CD8-positive, alpha-beta memory T cell (primary cell): ENCODE measurements around the gene ELAVL4. TPM values are rescaled to one million over a fixed set of nuclear protein-coding genes. Genes with fewer than 3 reads are reported as not detected.

Experiments used
- CTCF ChIA-PET: fragments of 350-600 bp; sonication (Branson Sonifier 250); formaldehyde crosslinking; loops from one replicate; lab custom pipeline; 2021; ENCODE audit warnings: antibody characterized with exemption; lab: Charles Lee
- POLR2A ChIA-PET: fragments of 350-600 bp; sonication (Branson Sonifier 250); formaldehyde crosslinking; loops from one replicate; lab custom pipeline; 2021; ENCODE audit warnings: antibody characterized with exemption; lab: Charles Lee
- DNase-seq, 5 donors: peaks; one replicate each; pipeline versions ENCODE4 v3.0.0 to v3.0.0-alpha.2; 2020 to 2022; ENCODE audit warnings: mixed read lengths in 1 of 5
- H3K27ac ChIP-seq: one replicate; pipeline ENCODE4 v1.7.0; 2013; ENCODE audit warnings: low read depth, mild to moderate bottlenecking, low read length, moderate library complexity
- H3K27me3 ChIP-seq: 2 replicates; pipeline ENCODE4 v1.7.0; 2013; ENCODE audit warnings: low read length, mild to moderate bottlenecking; ENCODE audit not compliant: insufficient read depth, poor library complexity, severe bottlenecking
- H3K36me3 ChIP-seq: 2 replicates; pipeline ENCODE4 v1.7.0; 2013; ENCODE audit warnings: mild to moderate bottlenecking, low read length, moderate library complexity; ENCODE audit not compliant: insufficient read depth
- H3K4me1 ChIP-seq: 2 replicates; pipeline ENCODE4 v1.7.0; 2013; ENCODE audit warnings: mild to moderate bottlenecking, low read length, moderate library complexity; ENCODE audit not compliant: insufficient read depth
- H3K4me3 ChIP-seq: 2 replicates; pipeline ENCODE4 v1.7.0; 2013; ENCODE audit warnings: mild to moderate bottlenecking, low read length
- H3K9me3 ChIP-seq: 2 replicates; pipeline ENCODE4 v1.7.0; 2013; ENCODE audit warnings: mild to moderate bottlenecking, low read length
- H3K27ac Mint-ChIP-seq, 8 donors: one replicate each; pipeline ENCODE4 v1.8.0; 2020 to 2021; ENCODE audit warnings: mixed read lengths in 8 of 8, mild to moderate bottlenecking in 6 of 8, inconsistent platforms in 3 of 8, moderate library complexity in 3 of 8
- H3K27me3 Mint-ChIP-seq, 2 donors: one replicate each; pipeline ENCODE4 v1.8.0; 2020 to 2021; ENCODE audit warnings: mixed read lengths in 2 of 2, mild to moderate bottlenecking in 1 of 2, moderate library complexity in 1 of 2
- H3K36me3 Mint-ChIP-seq, 3 donors: one replicate each; pipeline ENCODE4 v1.8.0; 2020 to 2021; ENCODE audit warnings: mixed read lengths in 3 of 3, inconsistent platforms in 1 of 3, mild to moderate bottlenecking in 1 of 3
- H3K4me1 Mint-ChIP-seq, 3 donors: one replicate each; pipeline ENCODE4 v1.8.0; 2020 to 2021; ENCODE audit warnings: mixed read lengths in 3 of 3, inconsistent platforms in 1 of 3, mild to moderate bottlenecking in 1 of 3
- H3K4me3 Mint-ChIP-seq, 7 donors: one replicate each; pipeline ENCODE4 v1.8.0; 2020 to 2021; ENCODE audit warnings: mixed read lengths in 7 of 7, mild to moderate bottlenecking in 6 of 7, moderate library complexity in 4 of 7, inconsistent platforms in 2 of 7
- H3K9me3 Mint-ChIP-seq, 5 donors: one replicate each; pipeline ENCODE4 v1.8.0; 2020 to 2022; ENCODE audit warnings: mixed read lengths in 5 of 5, mild to moderate bottlenecking in 3 of 5, moderate library complexity in 2 of 5, inconsistent platforms in 1 of 5
- polyA plus RNA-seq: library from polyadenylated mRNA; unstranded; fragments of 300-500 nt; fragmentation: Illumina TruSeq; gene quantifications from one replicate; pipeline ENCODE4 v1.2.3, GENCODE V29; 2021
- total RNA-seq, 2 experiments: library from RNA; stranded (reverse); gene quantifications; one replicate each; pipeline ENCODE4 v1.2.3, GENCODE V29; 2021

Gene ELAVL4
- total and polyA plus RNA-seq, 3 experiments from 2014 or later, result 0.10 TPM; not detected in 2

GRCh38 chr1:50195205-50195604 lies 86.5 kb downstream of the ELAVL4 start:
- CTCF ChIA-PET, result no interaction called here
- H3K4me1 ChIP-seq, result no peaks in the 10 kb centered on the region
- no peak overlapping the region for H3K27ac ChIP-seq
- H3K27me3 Mint-ChIP-seq, result peaks cover 9 to 26% of the 10 kb centered on the region in 2 donors
- H3K9me3 Mint-ChIP-seq, result no peaks in the 10 kb centered on the region
- H3K4me3 ChIP-seq, result no peak overlapping the region
- DNase-seq, result no peak
- no peaks in the 10 kb centered on the region for H3K9me3 ChIP-seq
- H3K36me3 Mint-ChIP-seq, result no peaks in the 10 kb centered on the region
- H3K27me3 ChIP-seq, result no peaks in the 10 kb centered on the region
- no peak overlapping the region for H3K27ac Mint-ChIP-seq
- POLR2A ChIA-PET, result no interaction called here
- no peaks in the 10 kb centered on the region for H3K4me1 Mint-ChIP-seq
- H3K36me3 ChIP-seq, result no peaks in the 10 kb centered on the region
- no peak overlapping the region for H3K4me3 Mint-ChIP-seq

- Histone ChIP-seq H3K27ac (no peak overlapping the region), H3K9me3 (no peaks in the 10 kb centered on the region), H3K4me3 (no peak overlapping the region), H3K27me3 (no peaks in the 10 kb centered on the region), H3K4me1 (no peaks in the 10 kb centered on the region), H3K36me3 (no peaks in the 10 kb centered on the region)
- Mint-ChIP-seq H3K4me3 (no peak overlapping the region), H3K27me3 (peaks cover 9 to 26% of the 10 kb centered on the region in 2 donors), H3K4me1 (no peaks in the 10 kb centered on the region), H3K36me3 (no peaks in the 10 kb centered on the region), H3K9me3 (no peaks in the 10 kb centered on the region), H3K27ac (no peak overlapping the region)
- CTCF ChIA-PET, result no interaction called here
- DNase-seq, result no peak
- POLR2A ChIA-PET, result no interaction called here
Observed at GRCh38 chr1:50196081-50196480, 87.4 kb downstream of the ELAVL4 start.

- POLR2A ChIA-PET, result no interaction called here
- CTCF ChIA-PET, result no interaction called here
Observed at GRCh38 chr1:50197216-50197615, 88.5 kb downstream of the ELAVL4 start.

GRCh38 chr1:50208315-50208714 lies 99.6 kb downstream of the ELAVL4 start:
- POLR2A ChIA-PET, result no interaction called here
- Mint-ChIP-seq H3K4me1 (no peaks in the 10 kb centered on the region), H3K36me3 (no peaks in the 10 kb centered on the region), H3K27ac (no peak overlapping the region), H3K4me3 (no peak overlapping the region), H3K27me3 (peaks cover 3 to 8% of the 10 kb centered on the region in 2 donors), H3K9me3 (no peaks in the 10 kb centered on the region)
- no peak overlapping the region for H3K27ac ChIP-seq
- H3K4me3 ChIP-seq, result no peak overlapping the region
- no peaks in the 10 kb centered on the region for H3K4me1 ChIP-seq
- CTCF ChIA-PET, result no interaction called here
- no peaks in the 10 kb centered on the region for H3K36me3 ChIP-seq
- no peaks in the 10 kb centered on the region for H3K9me3 ChIP-seq
- no peak for DNase-seq
- H3K27me3 ChIP-seq, result no peaks in the 10 kb centered on the region

More at GRCh38 chr1:50197216-50197615, 88.5 kb downstream of the ELAVL4 start:
- peaks cover 6 to 26% of the 10 kb centered on the region in 2 donors for H3K27me3 Mint-ChIP-seq
- no peak overlapping the region for H3K27ac ChIP-seq
- no peaks in the 10 kb centered on the region for H3K36me3 Mint-ChIP-seq
- no peak overlapping the region for H3K4me3 ChIP-seq
- no peaks in the 10 kb centered on the region for H3K27me3 ChIP-seq
- H3K4me1 ChIP-seq, result no peaks in the 10 kb centered on the region
- H3K27ac Mint-ChIP-seq, result no peak overlapping the region
- H3K36me3 ChIP-seq, result no peaks in the 10 kb centered on the region
- no peak for DNase-seq
- no peaks in the 10 kb centered on the region for H3K4me1 Mint-ChIP-seq
- H3K4me3 Mint-ChIP-seq, result no peak overlapping the region
- no peaks in the 10 kb centered on the region for H3K9me3 ChIP-seq
- H3K9me3 Mint-ChIP-seq, result no peaks in the 10 kb centered on the region

- POLR2A ChIA-PET, result no interaction called here
- Mint-ChIP-seq H3K27ac (no peak overlapping the region), H3K27me3 (peaks cover 3 to 7% of the 10 kb centered on the region in 2 donors), H3K4me3 (no peak overlapping the region), H3K4me1 (no peaks in the 10 kb centered on the region), H3K36me3 (no peaks in the 10 kb centered on the region), H3K9me3 (no peaks in the 10 kb centered on the region)
- CTCF ChIA-PET, result no interaction called here
- DNase-seq, result no peak
- Histone ChIP-seq H3K4me3 (no peak overlapping the region), H3K4me1 (no peaks in the 10 kb centered on the region), H3K9me3 (no peaks in the 10 kb centered on the region), H3K27ac (no peak overlapping the region), H3K27me3 (no peaks in the 10 kb centered on the region), H3K36me3 (no peaks in the 10 kb centered on the region)
Observed at GRCh38 chr1:50208756-50209155, 100.0 kb downstream of the ELAVL4 start.

- POLR2A ChIA-PET, result no interaction called here
- no peaks in the 10 kb centered on the region for H3K9me3 ChIP-seq
- DNase-seq, result no peak
- Mint-ChIP-seq H3K27ac (no peak overlapping the region), H3K9me3 (no peaks in the 10 kb centered on the region), H3K4me1 (no peaks in the 10 kb centered on the region), H3K27me3 (peaks cover 3 to 7% of the 10 kb centered on the region in 2 donors), H3K36me3 (no peaks in the 10 kb centered on the region), H3K4me3 (no peak overlapping the region)
- H3K4me3 ChIP-seq, result no peak overlapping the region
- H3K4me1 ChIP-seq, result no peaks in the 10 kb centered on the region
- no peaks in the 10 kb centered on the region for H3K27me3 ChIP-seq
- H3K36me3 ChIP-seq, result no peaks in the 10 kb centered on the region
- CTCF ChIA-PET, result no interaction called here
- H3K27ac ChIP-seq, result no peak overlapping the region
Observed at GRCh38 chr1:50209749-50210148, 101.0 kb downstream of the ELAVL4 start.

- peaks cover 0 to under 1% of the 10 kb centered on the region in 2 donors for H3K27me3 Mint-ChIP-seq
Observed at GRCh38 chr1:50213505-50213904, 104.8 kb downstream of the ELAVL4 start.

GRCh38 chr1:50214717-50215116 lies 106.0 kb downstream of the ELAVL4 start:
- peaks cover 0 to 2% of the 10 kb centered on the region in 2 donors for H3K27me3 Mint-ChIP-seq
- H3K4me3 ChIP-seq, result no peak overlapping the region
- no peaks in the 10 kb centered on the region for H3K9me3 Mint-ChIP-seq
- H3K9me3 ChIP-seq, result no peaks in the 10 kb centered on the region
- H3K36me3 Mint-ChIP-seq, result no peaks in the 10 kb centered on the region
- H3K27ac ChIP-seq, result no peak overlapping the region
- no peaks in the 10 kb centered on the region for H3K4me1 ChIP-seq
- no peaks in the 10 kb centered on the region for H3K27me3 ChIP-seq
- ChIA-PET POLR2A (no interaction called here), CTCF (no interaction called here)
- H3K4me3 Mint-ChIP-seq, result no peak overlapping the region
- no peaks in the 10 kb centered on the region for H3K36me3 ChIP-seq
- H3K27ac Mint-ChIP-seq, result no peak overlapping the region
- H3K4me1 Mint-ChIP-seq, result no peaks in the 10 kb centered on the region
- DNase-seq, result no peak

More at GRCh38 chr1:50213505-50213904, 104.8 kb downstream of the ELAVL4 start:
- ChIA-PET CTCF (interaction anchor here (1.2 kb wide), 1 partner anchor 10 kb away, joined by 3 read pairs; no protein-coding TSS in a partner anchor), POLR2A (no interaction called here)
- Histone ChIP-seq H3K27ac (no peak overlapping the region), H3K36me3 (no peaks in the 10 kb centered on the region), H3K9me3 (no peaks in the 10 kb centered on the region), H3K4me1 (no peaks in the 10 kb centered on the region), H3K27me3 (no peaks in the 10 kb centered on the region), H3K4me3 (no peak overlapping the region)
- Mint-ChIP-seq H3K4me3 (no peak overlapping the region), H3K36me3 (no peaks in the 10 kb centered on the region), H3K4me1 (no peaks in the 10 kb centered on the region), H3K27ac (no peak overlapping the region), H3K9me3 (no peaks in the 10 kb centered on the region)
- no peak for DNase-seq
